ENCODE data around the gene CHST2. TPM values are rescaled to one million over a fixed set of nuclear protein-coding genes. Genes with fewer than 3 reads are reported as not detected.
A peak's percentile ranks its signal among the peaks of the same experiment; 100 is the strongest.

CHST2 gene
- total RNA-seq, 4 donors from 2014 or later = 3.3 to 10.8 (median 10.2) TPM

DNA sequence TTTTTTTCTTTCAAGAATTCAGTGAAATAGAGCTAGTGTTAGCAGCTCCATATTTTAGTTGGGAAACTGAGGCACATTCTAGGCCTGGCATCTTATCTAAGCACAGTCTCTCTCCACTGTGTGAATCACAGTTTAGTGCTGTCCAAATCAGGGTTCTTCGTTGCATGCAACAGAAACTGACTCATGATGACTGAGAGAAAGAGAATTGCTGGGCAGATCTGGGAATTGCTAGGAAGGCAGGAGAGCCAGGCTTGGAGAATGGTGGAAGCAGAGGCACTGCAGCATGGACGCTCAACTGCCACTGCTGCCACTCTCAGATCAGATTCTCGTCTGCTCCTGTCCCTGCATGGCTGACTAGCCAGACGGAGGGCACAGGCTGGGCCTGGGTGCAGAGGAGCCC is 40.7 kb upstream of the CHST2 start:
- WGBS = 81% methylated on average over 4 of the region's 4 CpGs
- H3K9me3 ChIP-seq = no peaks in the 10 kb centered on the region

DNA sequence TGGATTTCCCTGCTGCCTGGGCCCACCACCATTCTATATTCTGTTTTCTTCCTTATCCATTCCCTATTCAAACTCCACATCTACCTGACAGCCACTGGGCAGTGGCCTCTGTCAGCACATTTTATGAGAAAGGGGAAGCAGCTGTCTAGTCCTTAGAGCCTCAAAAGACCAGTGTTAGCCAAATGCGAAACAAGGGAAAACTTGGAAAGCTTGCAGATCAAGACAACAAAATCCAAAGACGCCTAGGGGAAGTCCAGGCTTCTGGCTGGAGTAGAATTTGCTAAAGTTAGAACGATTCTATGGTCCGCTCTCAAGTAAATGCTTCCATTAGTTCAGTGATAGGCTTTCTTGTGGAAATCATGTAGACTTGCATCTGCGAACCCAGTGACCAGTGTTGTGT is 39.4 kb upstream of the CHST2 start:
- Histone ChIP-seq H3K4me3 (no peak overlapping the region), H3K27ac (replicated peaks in 1 of 4) (no peak overlapping the region), H3K36me3 (no peaks in the 10 kb centered on the region), H3K27me3 (no peaks in the 10 kb centered on the region), H3K9me3 (no peaks in the 10 kb centered on the region), H3K4me1 (no peaks in the 10 kb centered on the region)
- intact Hi-C loops (cut with DNase I) = no loop called here
- no peak for TF ChIP-seq POLR2AphosphoS5 (IDR thresholded peaks at IDR 0.05)
- TF ChIP-seq EP300 (IDR thresholded peaks at IDR 0.05) = no peak
- TF ChIP-seq, protein P1, sequence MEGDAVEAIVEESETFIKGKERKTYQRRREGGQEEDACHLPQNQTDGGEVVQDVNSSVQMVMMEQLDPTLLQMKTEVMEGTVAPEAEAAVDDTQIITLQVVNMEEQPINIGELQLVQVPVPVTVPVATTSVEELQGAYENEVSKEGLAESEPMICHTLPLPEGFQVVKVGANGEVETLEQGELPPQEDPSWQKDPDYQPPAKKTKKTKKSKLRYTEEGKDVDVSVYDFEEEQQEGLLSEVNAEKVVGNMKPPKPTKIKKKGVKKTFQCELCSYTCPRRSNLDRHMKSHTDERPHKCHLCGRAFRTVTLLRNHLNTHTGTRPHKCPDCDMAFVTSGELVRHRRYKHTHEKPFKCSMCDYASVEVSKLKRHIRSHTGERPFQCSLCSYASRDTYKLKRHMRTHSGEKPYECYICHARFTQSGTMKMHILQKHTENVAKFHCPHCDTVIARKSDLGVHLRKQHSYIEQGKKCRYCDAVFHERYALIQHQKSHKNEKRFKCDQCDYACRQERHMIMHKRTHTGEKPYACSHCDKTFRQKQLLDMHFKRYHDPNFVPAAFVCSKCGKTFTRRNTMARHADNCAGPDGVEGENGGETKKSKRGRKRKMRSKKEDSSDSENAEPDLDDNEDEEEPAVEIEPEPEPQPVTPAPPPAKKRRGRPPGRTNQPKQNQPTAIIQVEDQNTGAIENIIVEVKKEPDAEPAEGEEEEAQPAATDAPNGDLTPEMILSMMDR (IDR thresholded peaks at IDR 0.05) = no peak
- no peak for TF ChIP-seq POLR2A (IDR thresholded peaks at IDR 0.05; ENCODE audit: low read depth)
- WGBS = 91% methylated on average over 5 of the region's 5 CpGs
- DNase-seq (ENCODE audit: extremely low spot score) = no peak

More for the DNA sequence above, 40.7 kb upstream of the CHST2 start:
- intact Hi-C loops (cut with DNase I) = no loop called here
- H3K4me3 ChIP-seq = no peak overlapping the region
- H3K4me1 ChIP-seq = no peaks in the 10 kb centered on the region
- H3K27ac ChIP-seq (replicated peaks in 1 of 4) = no peak overlapping the region
- TF ChIP-seq POLR2AphosphoS5 (IDR thresholded peaks at IDR 0.05) (no peak), POLR2A (IDR thresholded peaks at IDR 0.05; ENCODE audit: low read depth) (no peak), EP300 (IDR thresholded peaks at IDR 0.05) (no peak)
- TF ChIP-seq, protein P1 (IDR thresholded peaks at IDR 0.05) = no peak
- DNase-seq (ENCODE audit: extremely low spot score) = peak; percentile 60
- no peaks in the 10 kb centered on the region for H3K36me3 ChIP-seq
- H3K27me3 ChIP-seq = no peaks in the 10 kb centered on the region

DNA sequence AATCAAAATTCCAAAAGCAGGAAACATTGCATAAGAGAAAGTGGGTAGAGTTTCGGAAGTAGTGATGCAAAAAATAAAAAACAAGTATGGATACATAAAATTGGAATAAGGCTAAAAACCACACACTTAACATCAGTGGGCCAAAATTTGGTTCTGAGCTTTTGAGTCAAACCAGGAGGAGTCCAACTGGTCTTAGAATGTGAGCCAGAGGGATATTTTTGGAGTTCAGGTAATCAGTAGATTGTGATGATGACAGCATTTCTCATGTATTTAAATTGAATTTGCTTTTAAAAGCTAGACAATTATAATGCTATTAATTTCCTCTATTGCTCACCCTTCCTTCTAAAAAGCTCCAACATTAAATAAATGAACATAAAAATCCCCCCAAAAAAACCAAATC is 38.2 kb upstream of the CHST2 start:
- no peak for DNase-seq (ENCODE audit: extremely low spot score)
- WGBS = 87% methylated on average over 1 of the region's 1 CpG
- H3K9me3 ChIP-seq = no peaks in the 10 kb centered on the region
- H3K4me1 ChIP-seq = no peaks in the 10 kb centered on the region
- no peak overlapping the region for H3K27ac ChIP-seq (replicated peaks in 1 of 4)
- TF ChIP-seq POLR2AphosphoS5 (IDR thresholded peaks at IDR 0.05) = no peak
- no peak for TF ChIP-seq EP300 (IDR thresholded peaks at IDR 0.05)
- TF ChIP-seq, protein P1 (IDR thresholded peaks at IDR 0.05) = no peak
- TF ChIP-seq POLR2A (IDR thresholded peaks at IDR 0.05; ENCODE audit: low read depth) = no peak
- H3K36me3 ChIP-seq = no peaks in the 10 kb centered on the region
- H3K4me3 ChIP-seq = no peak overlapping the region
- H3K27me3 ChIP-seq = no peaks in the 10 kb centered on the region
- intact Hi-C loops (cut with DNase I) = no loop called here

DNA sequence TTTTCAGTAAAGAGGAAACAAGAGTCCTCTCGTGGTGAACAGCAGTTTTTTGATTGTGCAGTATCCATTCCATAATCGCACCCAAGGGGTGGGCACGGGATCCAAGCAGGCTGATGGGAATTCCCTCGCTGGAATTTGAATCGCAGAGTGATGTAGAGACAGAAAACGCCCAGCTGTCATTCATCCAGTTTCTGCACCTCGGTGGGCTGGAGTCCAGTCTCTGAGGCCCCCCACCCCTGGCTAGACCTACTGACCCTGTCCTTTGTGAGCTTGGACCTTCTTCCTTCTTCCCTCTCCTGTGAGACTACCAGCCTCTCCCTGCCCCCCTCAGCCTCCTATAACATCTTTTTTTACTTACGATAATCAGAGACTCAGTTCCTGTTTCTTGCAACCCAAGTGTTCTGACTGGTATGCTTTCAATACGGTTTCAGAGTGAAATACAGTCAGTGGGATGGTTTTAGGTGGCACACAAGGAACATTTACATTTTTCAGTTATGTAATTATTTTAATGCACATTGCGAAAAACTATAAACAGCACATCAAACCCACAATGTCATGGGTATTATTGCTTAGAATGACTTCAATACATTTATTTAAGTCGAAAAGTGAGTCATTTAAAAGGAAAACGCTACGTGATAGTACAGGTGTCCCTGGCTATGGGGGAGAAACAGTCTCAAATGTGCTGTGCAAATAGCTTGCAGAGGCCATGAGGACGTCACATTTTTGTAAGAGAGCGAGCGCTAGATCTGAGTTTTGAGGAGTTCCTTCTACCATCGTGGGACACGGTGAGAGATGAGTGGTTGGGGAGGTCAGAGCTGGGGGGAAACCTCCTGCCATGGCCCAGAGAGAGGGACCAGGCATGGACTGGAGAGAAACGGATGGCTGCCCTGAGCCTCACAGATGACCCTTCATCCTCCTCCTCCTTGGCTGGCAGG is 37.5 kb upstream of the CHST2 start:
- 79% methylated on average over 19 of the region's 19 CpGs for whole genome bisulfite sequencing
- H3K4me1 ChIP-seq = no peaks in the 10 kb centered on the region
- no peak overlapping the region for H3K4me3 ChIP-seq
- TF ChIP-seq POLR2A (IDR thresholded peaks at IDR 0.05; ENCODE audit: low read depth) = no peak
- no peak overlapping the region for H3K27ac ChIP-seq (replicated peaks in 1 of 4)
- H3K9me3 ChIP-seq = no peaks in the 10 kb centered on the region
- DNase-seq (ENCODE audit: extremely low spot score) = peak; percentile 68
- H3K27me3 ChIP-seq = no peaks in the 10 kb centered on the region
- intact Hi-C loops (cut with DNase I) = no loop called here
- H3K36me3 ChIP-seq = no peaks in the 10 kb centered on the region

DNA sequence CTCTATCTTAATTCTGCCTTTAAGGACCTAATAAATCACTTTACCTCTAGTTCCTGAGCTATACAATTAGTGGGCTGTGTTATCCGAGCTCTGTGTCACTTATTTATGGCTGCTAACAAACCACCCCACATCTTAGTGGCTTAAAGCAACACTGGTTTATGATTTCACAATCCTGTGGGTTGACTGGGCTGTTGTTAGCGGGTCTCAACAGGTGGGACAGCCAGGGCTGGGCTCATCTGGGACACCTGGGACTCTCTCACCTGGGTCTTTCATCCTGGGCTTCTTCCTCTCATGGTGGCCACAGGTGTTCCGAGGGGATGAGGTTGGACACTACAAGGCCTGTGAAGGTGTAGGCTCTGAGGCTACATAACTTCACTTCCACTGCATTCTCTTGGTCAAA is 35.8 kb upstream of the CHST2 start:
- Histone ChIP-seq H3K36me3 (no peaks in the 10 kb centered on the region), H3K4me1 (no peaks in the 10 kb centered on the region), H3K27ac (replicated peaks in 1 of 4) (no peak overlapping the region), H3K4me3 (no peak overlapping the region), H3K9me3 (no peaks in the 10 kb centered on the region), H3K27me3 (no peaks in the 10 kb centered on the region)
- intact Hi-C loops (cut with DNase I) = no loop called here
- 94% methylated on average over 3 of the region's 3 CpGs for WGBS
- no peak for TF ChIP-seq POLR2AphosphoS5 (IDR thresholded peaks at IDR 0.05)
- TF ChIP-seq, protein P1 (IDR thresholded peaks at IDR 0.05) = no peak
- TF ChIP-seq POLR2A (IDR thresholded peaks at IDR 0.05; ENCODE audit: low read depth) = no peak
- TF ChIP-seq EP300 (IDR thresholded peaks at IDR 0.05) = no peak
- peak; percentile 88 for DNase-seq (ENCODE audit: extremely low spot score)

All from esophagus muscularis mucosa (tissue), 4 donors.